Heart left ventricle (tissue), 13 donors: ENCODE measurements around the gene KITLG.

ENCODE experiments used
- CTCF ChIP-seq, 12 donors: fragments of 200-600 bp; sonication (generic) in 4 of 12; IDR thresholded peaks; one replicate each; pipeline versions ENCODE4 v1.5.0 to v1.8.0; 2018 to 2022; ENCODE audit warnings: antibody characterized with exemption in 12 of 12, mild to moderate bottlenecking in 5 of 12
- POLR2A ChIP-seq, 2 donors: fragments of 450-650 bp; IDR thresholded peaks; one replicate each; pipeline ENCODE4 v1.6.1; 2017; ENCODE audit warnings: antibody characterized with exemption in 2 of 2, mild to moderate bottlenecking in 2 of 2, moderate library complexity in 2 of 2
- donor health status: ischemic (EF 13 %, LVEDD 7.1; RV severe dilation, severe dysfunction).
- donor health status: DM: no; HTN: yes; CAD: no.
- donor health status: DM: no; HTN: no; CAD: no.
- donor health status: ischemic (EF 25% LVEDD 6.9; RV normal size, moderate dysfunction).
- donor health status: ischemic (EF 25% LVEDD 5.7; RV mildly dilated, moderate dysfunction).
- donor health status: ischemic (EF 35%, LVEDD 5.7; RV mildly dilated, moderate dysfunction).
- donor health status: nonischemic (EF 11% LVEDD 7.7; RV severe dilation, severe dysfunction).
- donor health status: DM: yes; HTN: yes; CAD: no.
- donor health status: PGD.
- donor health status: ischemic (EF 29% LVEDD 5.4; RV normal size, mild dysfunction).
- donor health status: nonischemic (EF 23%, LVEDD 6.1; RV moderate dilation, normal function).

GRCh38 chr12:88597365-88597764, 17.1 kb upstream of the KITLG start:
- TF ChIP-seq CTCF (IDR thresholded peaks at IDR 0.05): no peak
- no peak for TF ChIP-seq POLR2A (IDR thresholded peaks at IDR 0.05)
